Measurements from ENCODE around the gene DBT.
"Not testable (repeated sequence)": the region's sequence is repeated elsewhere in the genome, so short reads cannot be mapped to it uniquely, and the experiment has no call there.

Gene DBT

DNA sequence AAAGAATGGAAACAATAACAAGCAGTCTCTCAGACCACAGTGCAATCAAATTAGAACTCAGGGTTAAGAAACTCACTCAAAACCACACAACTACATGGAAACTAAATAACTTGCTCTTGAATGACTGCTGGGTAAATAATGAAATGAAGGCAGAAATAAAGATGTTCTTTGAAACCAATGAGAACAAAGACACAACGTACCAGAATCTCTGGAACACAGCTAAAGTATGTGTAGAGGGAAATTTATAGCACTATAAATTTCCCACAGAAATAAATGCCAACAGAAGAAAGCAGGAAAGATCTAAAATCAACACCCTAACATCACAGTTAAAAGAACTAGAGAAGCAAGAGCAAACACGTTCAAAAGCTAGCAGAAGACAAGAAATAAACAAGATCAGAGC is 46.9 kb downstream of the DBT start:
- not testable (repeated sequence) for H4K8ac ChIP-seq (ENCODE audit: low read depth, low read length); H4K91ac ChIP-seq (ENCODE audit: low read depth, low read length); H3K18ac ChIP-seq (ENCODE audit: low read length); H2AK5ac ChIP-seq (ENCODE audit: low read length); H3K9ac ChIP-seq (ENCODE audit: low read length); H2BK5ac ChIP-seq (ENCODE audit: low read depth, low read length, poor library complexity); H3K27ac ChIP-seq (ENCODE audit: low read depth, low read length); H3K9me3 ChIP-seq (ENCODE audit: insufficient read depth, low read depth, low read length); H3K4ac ChIP-seq (ENCODE audit: low read depth, low read length); H2BK120ac ChIP-seq (ENCODE audit: insufficient read depth, low read length, poor library complexity); H3K4me2 ChIP-seq (ENCODE audit: low read length); H3K27me3 ChIP-seq (ENCODE audit: insufficient read depth, low read length); H3K4me3 ChIP-seq (ENCODE audit: low read depth, low read length); H3K14ac ChIP-seq (ENCODE audit: low read length); H4K12ac ChIP-seq (ENCODE audit: low read depth, low read length); H3K79me2 ChIP-seq (ENCODE audit: control insufficient read depth, insufficient read depth, low read length, poor library complexity); H2AFZ ChIP-seq (ENCODE audit: insufficient read depth, low read length, poor library complexity); H3K23ac ChIP-seq (ENCODE audit: low read length); H2BK12ac ChIP-seq (ENCODE audit: low read length); H3K79me1 ChIP-seq (ENCODE audit: low read length); DNase-seq; H3K4me1 ChIP-seq (ENCODE audit: control insufficient read depth in 1 of 2, insufficient read depth in 2 of 2, low read length in 2 of 2)
- peaks cover 7 to 12% of the 10 kb centered on the region in 2 experiments for H3K36me3 ChIP-seq (ENCODE audit: control insufficient read depth in 1 of 2, insufficient read depth in 2 of 2, low read length in 2 of 2)
- WGBS (ENCODE audit: extremely low coverage, insufficient coverage, insufficient read length), result no CpG with 5 or more reads among the region's 2 CpGs

DNA sequence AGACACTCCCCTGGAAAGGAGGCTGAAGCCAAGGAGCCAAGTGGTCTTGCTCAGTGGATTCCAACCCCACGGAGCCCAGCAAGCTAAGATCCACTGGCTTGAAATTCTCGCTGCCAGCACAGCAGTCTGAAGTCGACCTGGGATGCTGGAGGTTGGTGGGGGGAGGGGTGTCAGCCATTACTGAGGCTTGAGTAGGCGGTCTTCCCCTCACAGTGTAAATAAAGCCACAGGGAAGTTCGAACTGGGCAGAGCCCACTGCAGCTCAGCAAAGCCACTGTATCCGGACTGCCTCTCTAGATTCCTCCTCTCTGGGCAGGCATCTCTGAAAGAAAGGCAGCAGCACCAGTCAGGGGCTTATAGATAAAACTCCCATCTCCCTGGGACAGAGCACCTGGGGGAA is 49.6 kb downstream of the DBT start:
- H3K79me2 ChIP-seq (ENCODE audit: control insufficient read depth, insufficient read depth, low read length, poor library complexity); H3K14ac ChIP-seq (ENCODE audit: low read length); H4K91ac ChIP-seq (ENCODE audit: low read depth, low read length); H3K4ac ChIP-seq (ENCODE audit: low read depth, low read length); H3K4me2 ChIP-seq (ENCODE audit: low read length); H2AFZ ChIP-seq (ENCODE audit: insufficient read depth, low read length, poor library complexity); H3K27me3 ChIP-seq (ENCODE audit: insufficient read depth, low read length); H2BK12ac ChIP-seq (ENCODE audit: low read length); H4K8ac ChIP-seq (ENCODE audit: low read depth, low read length); H3K9ac ChIP-seq (ENCODE audit: low read length); H3K27ac ChIP-seq (ENCODE audit: low read depth, low read length); H3K79me1 ChIP-seq (ENCODE audit: low read length); H3K9me3 ChIP-seq (ENCODE audit: insufficient read depth, low read depth, low read length); H4K12ac ChIP-seq (ENCODE audit: low read depth, low read length); H3K18ac ChIP-seq (ENCODE audit: low read length); H3K23ac ChIP-seq (ENCODE audit: low read length); H2BK5ac ChIP-seq (ENCODE audit: low read depth, low read length, poor library complexity); H3K4me3 ChIP-seq (ENCODE audit: low read depth, low read length); DNase-seq; H3K4me1 ChIP-seq (ENCODE audit: control insufficient read depth in 1 of 2, insufficient read depth in 2 of 2, low read length in 2 of 2); H2BK120ac ChIP-seq (ENCODE audit: insufficient read depth, low read length, poor library complexity); H2AK5ac ChIP-seq (ENCODE audit: low read length): not testable (repeated sequence)
- peaks cover 7 to 10% of the 10 kb centered on the region in 2 experiments for H3K36me3 ChIP-seq (ENCODE audit: control insufficient read depth in 1 of 2, insufficient read depth in 2 of 2, low read length in 2 of 2)
- WGBS (ENCODE audit: extremely low coverage, insufficient coverage, insufficient read length), result no CpG with 5 or more reads among the region's 6 CpGs

DNA sequence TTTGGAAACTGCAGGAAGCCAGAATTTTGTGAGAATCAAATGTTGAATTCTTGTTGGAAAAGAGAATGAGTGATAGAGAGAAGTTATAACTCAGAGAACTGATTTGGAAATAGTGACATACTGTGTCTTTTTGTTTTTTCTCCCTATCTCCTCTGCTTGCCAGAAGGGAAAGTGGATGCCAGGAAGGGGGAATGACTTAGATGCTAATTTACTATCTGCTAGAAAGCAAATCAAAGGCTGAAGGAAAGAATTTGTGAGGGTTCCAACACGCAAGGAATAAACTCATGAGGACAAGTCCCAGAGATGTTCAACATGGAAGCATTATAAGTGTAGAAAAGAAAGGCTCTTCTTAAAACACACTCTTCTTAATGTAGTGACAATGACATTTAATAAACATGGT is 51.0 kb downstream of the DBT start:
- H2BK12ac ChIP-seq (ENCODE audit: low read length), result no peak overlapping the region
- H4K8ac ChIP-seq (ENCODE audit: low read depth, low read length), result no peak overlapping the region
- H4K12ac ChIP-seq (ENCODE audit: low read depth, low read length), result no peak overlapping the region
- H3K27ac ChIP-seq (ENCODE audit: low read depth, low read length), result no peak overlapping the region
- H3K4me3 ChIP-seq (ENCODE audit: low read depth, low read length), result no peak overlapping the region
- no peaks in the 10 kb centered on the region for H3K9me3 ChIP-seq (ENCODE audit: insufficient read depth, low read depth, low read length)
- no peaks in the 10 kb centered on the region for H3K79me2 ChIP-seq (ENCODE audit: control insufficient read depth, insufficient read depth, low read length, poor library complexity)
- no peak overlapping the region for H3K23ac ChIP-seq (ENCODE audit: low read length)
- H3K79me1 ChIP-seq (ENCODE audit: low read length), result no peaks in the 10 kb centered on the region
- no peak overlapping the region for H3K4me2 ChIP-seq (ENCODE audit: low read length)
- no peak overlapping the region for H3K9ac ChIP-seq (ENCODE audit: low read length)
- peaks cover 8 to 10% of the 10 kb centered on the region in 2 experiments for H3K36me3 ChIP-seq (ENCODE audit: control insufficient read depth in 1 of 2, insufficient read depth in 2 of 2, low read length in 2 of 2)
- H3K27me3 ChIP-seq (ENCODE audit: insufficient read depth, low read length), result no peaks in the 10 kb centered on the region
- H3K14ac ChIP-seq (ENCODE audit: low read length), result no peak overlapping the region
- no peak overlapping the region for H4K91ac ChIP-seq (ENCODE audit: low read depth, low read length)
- no peak overlapping the region for H2BK120ac ChIP-seq (ENCODE audit: insufficient read depth, low read length, poor library complexity)
- no peaks in the 10 kb centered on the region for H3K4me1 ChIP-seq (ENCODE audit: control insufficient read depth in 1 of 2, insufficient read depth in 2 of 2, low read length in 2 of 2)
- no peak overlapping the region for H3K18ac ChIP-seq (ENCODE audit: low read length)
- no peak overlapping the region for H2AK5ac ChIP-seq (ENCODE audit: low read length)
- no peak overlapping the region for H2AFZ ChIP-seq (ENCODE audit: insufficient read depth, low read length, poor library complexity)
- no CpG with 5 or more reads among the region's 1 CpG for WGBS (ENCODE audit: extremely low coverage, insufficient coverage, insufficient read length)
- H2BK5ac ChIP-seq (ENCODE audit: low read depth, low read length, poor library complexity), result no peak overlapping the region
- no peak overlapping the region for H3K4ac ChIP-seq (ENCODE audit: low read depth, low read length)
- no peak for DNase-seq

- H3K4me1 ChIP-seq (ENCODE audit: control insufficient read depth in 1 of 2, insufficient read depth in 2 of 2, low read length in 2 of 2), result no peaks in the 10 kb centered on the region
- H4K91ac ChIP-seq (ENCODE audit: low read depth, low read length), result no peak overlapping the region
- no peak overlapping the region for H3K27ac ChIP-seq (ENCODE audit: low read depth, low read length)
- no peak overlapping the region for H3K4me2 ChIP-seq (ENCODE audit: low read length)
- no peak overlapping the region for H2BK120ac ChIP-seq (ENCODE audit: insufficient read depth, low read length, poor library complexity)
- no peak overlapping the region for H3K18ac ChIP-seq (ENCODE audit: low read length)
- H4K12ac ChIP-seq (ENCODE audit: low read depth, low read length), result no peak overlapping the region
- H3K79me1 ChIP-seq (ENCODE audit: low read length), result no peaks in the 10 kb centered on the region
- H4K8ac ChIP-seq (ENCODE audit: low read depth, low read length), result no peak overlapping the region
- H2BK5ac ChIP-seq (ENCODE audit: low read depth, low read length, poor library complexity), result no peak overlapping the region
- H3K14ac ChIP-seq (ENCODE audit: low read length), result no peak overlapping the region
- H3K79me2 ChIP-seq (ENCODE audit: control insufficient read depth, insufficient read depth, low read length, poor library complexity), result no peaks in the 10 kb centered on the region
- no peak overlapping the region for H3K9ac ChIP-seq (ENCODE audit: low read length)
- no peak overlapping the region for H2BK12ac ChIP-seq (ENCODE audit: low read length)
- no peak overlapping the region for H3K23ac ChIP-seq (ENCODE audit: low read length)
- H3K36me3 ChIP-seq (ENCODE audit: control insufficient read depth in 1 of 2, insufficient read depth in 2 of 2, low read length in 2 of 2), result peaks cover 1 to 2% of the 10 kb centered on the region in 2 experiments
- no CpG with 5 or more reads among the region's 3 CpGs for WGBS (ENCODE audit: extremely low coverage, insufficient coverage, insufficient read length)
- H3K27me3 ChIP-seq (ENCODE audit: insufficient read depth, low read length), result no peaks in the 10 kb centered on the region
- H3K9me3 ChIP-seq (ENCODE audit: insufficient read depth, low read depth, low read length), result no peaks in the 10 kb centered on the region
- DNase-seq, result no peak
- no peak overlapping the region for H3K4ac ChIP-seq (ENCODE audit: low read depth, low read length)
- H2AFZ ChIP-seq (ENCODE audit: insufficient read depth, low read length, poor library complexity), result no peak overlapping the region
- H3K4me3 ChIP-seq (ENCODE audit: low read depth, low read length), result no peak overlapping the region
- H2AK5ac ChIP-seq (ENCODE audit: low read length), result no peak overlapping the region
These were observed 61.0 kb downstream of the DBT start for GRCh38 chr1:100188617-100189016.
